ENCODE data around the gene PACRG.

DNA sequence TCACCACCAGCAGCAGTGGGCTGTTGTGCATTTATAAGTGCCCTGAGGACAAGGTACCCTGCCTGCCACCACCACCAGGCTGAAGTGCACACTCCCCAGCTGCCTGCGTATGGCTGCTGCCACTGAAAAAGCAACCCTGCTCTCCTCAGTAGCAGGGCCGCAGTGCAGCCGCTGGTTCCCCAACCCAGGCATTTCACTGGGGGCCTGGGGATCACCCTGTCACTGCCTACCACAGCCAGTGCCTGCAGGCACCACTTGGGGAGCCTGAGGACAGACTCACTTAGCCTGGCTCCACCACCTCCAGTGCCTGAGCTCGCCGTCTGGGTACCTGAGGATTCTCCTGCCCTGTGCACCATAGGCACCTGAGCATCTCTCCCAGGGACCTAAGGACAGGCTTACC lies 215.6 kb downstream of the PACRG start:
- no peak for TF ChIP-seq POLR2A (IDR thresholded peaks at IDR 0.05)
- TF ChIP-seq CTCF (IDR thresholded peaks at IDR 0.05) = no peak

Data from upper lobe of left lung (tissue), 4 donors.